ENCODE results near the gene RAET1E.

Gene RAET1E

GRCh38 chr6:149884215-149884614, 13.7 kb downstream of the RAET1E start:
- H3K4me1 ChIP-seq (ENCODE audit: control insufficient read depth, insufficient read depth, low read length): peaks cover 21% of the 10 kb centered on the region
- no peaks in the 10 kb centered on the region for H3K27me3 ChIP-seq (ENCODE audit: control insufficient read depth, insufficient read depth, low read length)
- H3K4me2 ChIP-seq (ENCODE audit: low read length): no peak overlapping the region
- no peaks in the 10 kb centered on the region for H3K9me3 ChIP-seq (replicated peaks; ENCODE audit: low read length)
- no peak overlapping the region for H3K4me3 ChIP-seq (ENCODE audit: low read length)
- H3K9ac ChIP-seq (ENCODE audit: low read depth, low read length): no peak overlapping the region
- no peaks in the 10 kb centered on the region for H3K36me3 ChIP-seq (ENCODE audit: insufficient read depth, low read length)

- Histone ChIP-seq H3K4me1 (ENCODE audit: control insufficient read depth, insufficient read depth, low read length) (peaks cover under 1% of the 10 kb centered on the region), H3K9me3 (replicated peaks; ENCODE audit: low read length) (no peaks in the 10 kb centered on the region), H3K36me3 (ENCODE audit: insufficient read depth, low read length) (no peaks in the 10 kb centered on the region), H3K9ac (ENCODE audit: low read depth, low read length) (no peak overlapping the region), H3K4me2 (ENCODE audit: low read length) (no peak overlapping the region), H3K4me3 (ENCODE audit: low read length) (no peak overlapping the region), H3K27me3 (ENCODE audit: control insufficient read depth, insufficient read depth, low read length) (peaks cover 3% of the 10 kb centered on the region)
These were observed 16.1 kb downstream of the RAET1E start for GRCh38 chr6:149881860-149882259.

- no peak overlapping the region for H3K9ac ChIP-seq (ENCODE audit: low read depth, low read length)
- peaks cover 3% of the 10 kb centered on the region for H3K27me3 ChIP-seq (ENCODE audit: control insufficient read depth, insufficient read depth, low read length)
- no peaks in the 10 kb centered on the region for H3K4me1 ChIP-seq (ENCODE audit: control insufficient read depth, insufficient read depth, low read length)
- H3K36me3 ChIP-seq (ENCODE audit: insufficient read depth, low read length): no peaks in the 10 kb centered on the region
- no peak overlapping the region for H3K4me3 ChIP-seq (ENCODE audit: low read length)
- no peak overlapping the region for H3K4me2 ChIP-seq (ENCODE audit: low read length)
- no peaks in the 10 kb centered on the region for H3K9me3 ChIP-seq (replicated peaks; ENCODE audit: low read length)
These were observed 16.7 kb downstream of the RAET1E start for GRCh38 chr6:149881066-149881766.

- Histone ChIP-seq H3K9ac (ENCODE audit: low read depth, low read length) (no peak overlapping the region), H3K9me3 (replicated peaks; ENCODE audit: low read length) (no peaks in the 10 kb centered on the region), H3K36me3 (ENCODE audit: insufficient read depth, low read length) (no peaks in the 10 kb centered on the region), H3K27me3 (ENCODE audit: control insufficient read depth, insufficient read depth, low read length) (peaks cover 3% of the 10 kb centered on the region), H3K4me2 (ENCODE audit: low read length) (no peak overlapping the region), H3K4me1 (ENCODE audit: control insufficient read depth, insufficient read depth, low read length) (no peaks in the 10 kb centered on the region), H3K4me3 (ENCODE audit: low read length) (no peak overlapping the region)
These were observed 20.3 kb downstream of the RAET1E start for GRCh38 chr6:149877659-149878058.

- Histone ChIP-seq H3K4me3 (ENCODE audit: low read length) (no peak overlapping the region), H3K27me3 (ENCODE audit: control insufficient read depth, insufficient read depth, low read length) (peaks cover 3% of the 10 kb centered on the region)
These were observed 21.5 kb downstream of the RAET1E start for GRCh38 chr6:149876241-149876933.

GRCh38 chr6:149872233-149872632, 25.7 kb downstream of the RAET1E start:
- H3K4me2 ChIP-seq (ENCODE audit: low read length): no peak overlapping the region
- H3K4me3 ChIP-seq (ENCODE audit: low read length): no peak overlapping the region
- H3K27me3 ChIP-seq (ENCODE audit: control insufficient read depth, insufficient read depth, low read length): no peaks in the 10 kb centered on the region
- no peak overlapping the region for H3K9ac ChIP-seq (ENCODE audit: low read depth, low read length)
- H3K9me3 ChIP-seq (replicated peaks; ENCODE audit: low read length): no peaks in the 10 kb centered on the region
- no peaks in the 10 kb centered on the region for H3K36me3 ChIP-seq (ENCODE audit: insufficient read depth, low read length)
- no peaks in the 10 kb centered on the region for H3K4me1 ChIP-seq (ENCODE audit: control insufficient read depth, insufficient read depth, low read length)

More at GRCh38 chr6:149876241-149876933, 21.5 kb downstream of the RAET1E start:
- Histone ChIP-seq H3K9ac (ENCODE audit: low read depth, low read length) (no peak overlapping the region), H3K4me2 (ENCODE audit: low read length) (no peak overlapping the region), H3K9me3 (replicated peaks; ENCODE audit: low read length) (no peaks in the 10 kb centered on the region), H3K36me3 (ENCODE audit: insufficient read depth, low read length) (no peaks in the 10 kb centered on the region), H3K4me1 (ENCODE audit: control insufficient read depth, insufficient read depth, low read length) (no peaks in the 10 kb centered on the region)

GRCh38 chr6:149871182-149871581, 26.7 kb downstream of the RAET1E start:
- no peaks in the 10 kb centered on the region for H3K27me3 ChIP-seq (ENCODE audit: control insufficient read depth, insufficient read depth, low read length)
- no peak overlapping the region for H3K4me3 ChIP-seq (ENCODE audit: low read length)
- no peak overlapping the region for H3K9ac ChIP-seq (ENCODE audit: low read depth, low read length)
- H3K4me2 ChIP-seq (ENCODE audit: low read length): no peak overlapping the region
- H3K4me1 ChIP-seq (ENCODE audit: control insufficient read depth, insufficient read depth, low read length): no peaks in the 10 kb centered on the region
- no peaks in the 10 kb centered on the region for H3K36me3 ChIP-seq (ENCODE audit: insufficient read depth, low read length)
- H3K9me3 ChIP-seq (replicated peaks; ENCODE audit: low read length): no peaks in the 10 kb centered on the region

GRCh38 chr6:149869275-149869892, 28.5 kb downstream of the RAET1E start:
- Histone ChIP-seq H3K36me3 (ENCODE audit: insufficient read depth, low read length) (no peaks in the 10 kb centered on the region), H3K9me3 (replicated peaks; ENCODE audit: low read length) (no peaks in the 10 kb centered on the region), H3K4me3 (ENCODE audit: low read length) (no peak overlapping the region), H3K27me3 (ENCODE audit: control insufficient read depth, insufficient read depth, low read length) (no peaks in the 10 kb centered on the region), H3K4me1 (ENCODE audit: control insufficient read depth, insufficient read depth, low read length) (peaks cover 4% of the 10 kb centered on the region), H3K9ac (ENCODE audit: low read depth, low read length) (no peak overlapping the region), H3K4me2 (ENCODE audit: low read length) (no peak overlapping the region)

GRCh38 chr6:149867876-149868640, 29.9 kb downstream of the RAET1E start:
- Histone ChIP-seq H3K4me2 (ENCODE audit: low read length) (no peak overlapping the region), H3K27me3 (ENCODE audit: control insufficient read depth, insufficient read depth, low read length) (no peaks in the 10 kb centered on the region), H3K9me3 (replicated peaks; ENCODE audit: low read length) (no peaks in the 10 kb centered on the region), H3K4me3 (ENCODE audit: low read length) (no peak overlapping the region), H3K36me3 (ENCODE audit: insufficient read depth, low read length) (no peaks in the 10 kb centered on the region), H3K9ac (ENCODE audit: low read depth, low read length) (no peak overlapping the region), H3K4me1 (ENCODE audit: control insufficient read depth, insufficient read depth, low read length) (peaks cover 6% of the 10 kb centered on the region)

GRCh38 chr6:149864578-149865535, 33.1 kb downstream of the RAET1E start:
- Histone ChIP-seq H3K9ac (ENCODE audit: low read depth, low read length) (peak overlapping the region; percentile 83), H3K4me2 (ENCODE audit: low read length) (peak overlapping the region; percentile 97), H3K27me3 (ENCODE audit: control insufficient read depth, insufficient read depth, low read length) (no peaks in the 10 kb centered on the region), H3K4me1 (ENCODE audit: control insufficient read depth, insufficient read depth, low read length) (peaks cover 34% of the 10 kb centered on the region), H3K9me3 (replicated peaks; ENCODE audit: low read length) (no peaks in the 10 kb centered on the region), H3K4me3 (ENCODE audit: low read length) (peak overlapping the region; percentile 72), H3K36me3 (ENCODE audit: insufficient read depth, low read length) (no peaks in the 10 kb centered on the region)

Data from skeletal muscle satellite cell (primary cell).